GM18498 (cell line): ENCODE data around the gene SS18.
"Not testable (repeated sequence)": the region's sequence is repeated elsewhere in the genome, so short reads cannot be mapped to it uniquely, and the experiment has no call there.

ENCODE experiments used
- ATAC-seq: cut with Tn5 transposase; IDR thresholded peaks from one replicate; pipeline ENCODE4 v1.9.1; 2021; ENCODE audit warnings: mild to moderate bottlenecking, moderate library complexity; ENCODE audit not compliant: unreplicated experiment

The SS18 gene

GRCh38 chr18:26090130-26091046 lies at the start of gene SS18:
Gene SS18, minus strand, starts transcription at chr18:26090613. Its CDS starts 44 bp downstream, at chr18:26090569.
- ATAC-seq: peak; percentile 84

GRCh38 chr18:26135548-26135947 lies 45.1 kb upstream of the SS18 start:
- no peak for ATAC-seq

GRCh38 chr18:26134107-26134506 lies 43.7 kb upstream of the SS18 start:
- no peak for ATAC-seq

GRCh38 chr18:26133652-26134051 lies 43.2 kb upstream of the SS18 start, which contains the start of gene PSMA8:
Gene PSMA8, plus strand, starts transcription at chr18:26133869. Its CDS starts 97 bp downstream, at chr18:26133966.
- no peak for ATAC-seq

- not testable (repeated sequence) for ATAC-seq
Observed at GRCh38 chr18:26128192-26128591, 37.8 kb upstream of the SS18 start.

GRCh38 chr18:26127786-26128185 lies 37.4 kb upstream of the SS18 start:
- ATAC-seq: no peak

- ATAC-seq: not testable (repeated sequence)
Observed at GRCh38 chr18:26121994-26122393, 31.6 kb upstream of the SS18 start.

- no peak for ATAC-seq
Observed at GRCh38 chr18:26121476-26121875, 31.1 kb upstream of the SS18 start.

GRCh38 chr18:26119246-26119645 lies 28.8 kb upstream of the SS18 start:
- no peak for ATAC-seq

- ATAC-seq: no peak
Observed at GRCh38 chr18:26104035-26104434, 13.6 kb upstream of the SS18 start.

- no peak for ATAC-seq
Observed at GRCh38 chr18:26103579-26103978, 13.2 kb upstream of the SS18 start.

GRCh38 chr18:26097563-26097962 lies 7.2 kb upstream of the SS18 start:
- ATAC-seq: no peak

GRCh38 chr18:26096852-26097251 lies 6.4 kb upstream of the SS18 start:
- no peak for ATAC-seq

- peak; percentile 60 for ATAC-seq
Observed at GRCh38 chr18:26091047-26091630, 726 bp upstream of the SS18 start.

- peak; percentile 6 for ATAC-seq
Observed at GRCh38 chr18:26089293-26090129, 902 bp downstream of the SS18 start.

- no peak for ATAC-seq
Observed at GRCh38 chr18:26088487-26088886, 1.9 kb downstream of the SS18 start.

- no peak for ATAC-seq
Observed at GRCh38 chr18:26086959-26087358, 3.5 kb downstream of the SS18 start.

GRCh38 chr18:26085056-26085455 lies 5.4 kb downstream of the SS18 start:
- no peak for ATAC-seq

- ATAC-seq: no peak
Observed at GRCh38 chr18:26083099-26083498, 7.3 kb downstream of the SS18 start.

- ATAC-seq: no peak
Observed at GRCh38 chr18:26082475-26082874, 7.9 kb downstream of the SS18 start.

- no peak for ATAC-seq
Observed at GRCh38 chr18:26074246-26074645, 16.2 kb downstream of the SS18 start.
